ENCODE data around the gene USF2. TPM values are rescaled to one million over a fixed set of nuclear protein-coding genes. Genes with fewer than 3 reads are reported as not detected.

USF2 gene
- total and polyA plus RNA-seq, 10 of the 15 experiments (the other 5 are each of a cell fraction or from before 2014, with no cell fraction given) = 0.56 to 157 (median 65.5) TPM

DNA sequence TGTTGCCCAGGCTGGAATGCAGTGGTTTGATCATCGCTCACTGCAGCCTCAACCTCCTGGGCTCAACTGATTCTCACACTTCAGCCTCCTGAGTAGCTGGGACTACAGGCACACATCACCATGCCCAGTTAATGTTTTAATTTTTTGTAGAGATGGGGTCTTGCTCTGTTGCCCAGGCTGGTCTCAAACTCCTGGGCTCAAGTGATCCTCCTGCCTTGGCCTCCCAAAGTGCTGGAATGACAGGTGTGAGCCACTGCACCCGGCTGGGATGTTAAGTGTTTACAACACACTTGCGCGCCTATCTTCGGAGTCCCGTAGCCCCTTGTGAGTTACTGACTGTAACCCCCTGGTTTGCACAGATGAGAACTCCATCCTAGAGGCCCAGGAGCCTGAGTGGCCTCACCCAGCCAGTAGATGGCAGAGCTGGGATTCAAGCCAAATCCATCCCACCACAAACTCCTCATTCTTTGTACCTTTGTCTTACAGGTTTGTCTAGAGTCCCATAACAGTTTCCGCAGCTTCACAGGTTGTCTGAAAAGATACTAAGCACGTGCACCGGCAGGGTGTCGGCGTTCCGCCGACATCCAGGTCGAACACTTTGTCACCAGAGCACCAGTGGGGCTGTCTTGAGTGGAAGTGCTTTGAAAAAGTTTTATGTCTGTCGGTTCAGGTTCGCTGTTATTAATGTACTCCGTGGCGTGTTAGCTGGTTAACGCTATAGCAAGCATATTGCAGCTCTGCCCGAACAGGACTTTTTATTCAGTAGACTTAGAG lies 37.9 kb downstream of the USF2 start:
- ChIA-PET RAD21 (ENCODE audit: unreplicated experiment) (interaction anchor here (1.2 to 1.8 kb wide), 4 partner anchors 16 to 46 kb away, joined by 3 to 6 read pairs (median 6); no protein-coding TSS in a partner anchor), POLR2A (no interaction called here), SMC1A (ENCODE audit: uncharacterized antibody, unreplicated experiment) (interaction anchor here (1.2 to 1.9 kb wide), 3 partner anchors 27 to 47 kb away, joined by 3 to 6 read pairs (median 4); no protein-coding TSS in a partner anchor), CTCF (interaction anchor here (1.0 to 1.4 kb wide), 10 partner anchors 11 to 189 kb away, joined by 3 to 8 read pairs (median 4); no protein-coding TSS in a partner anchor)
- Histone ChIP-seq H3K27ac (ENCODE audit: control insufficient read depth, insufficient read depth) (no peak overlapping the region), H3K79me2 (ENCODE audit: control insufficient read depth, insufficient read depth, low read length) (no peaks in the 10 kb centered on the region), H3K9me3 (replicated peaks; ENCODE audit: control insufficient read depth, insufficient read depth, low read length) (no peaks in the 10 kb centered on the region), H3K4me3 (no peak overlapping the region), H3K9ac (ENCODE audit: control insufficient read depth, insufficient read depth, low read length) (no peak overlapping the region), H4K20me1 (ENCODE audit: control insufficient read depth, insufficient read depth) (no peaks in the 10 kb centered on the region), H3K4me2 (ENCODE audit: control insufficient read depth, insufficient read depth) (no peak overlapping the region), H3K4me1 (ENCODE audit: control insufficient read depth, insufficient read depth, low read length) (no peaks in the 10 kb centered on the region), H3K36me3 (ENCODE audit: control insufficient read depth in 2 of 2, insufficient read depth in 2 of 2, low read length in 1 of 2) (no peaks in the 10 kb centered on the region; a peak in 1 of 4 replicates), H2AFZ (ENCODE audit: control insufficient read depth, low read depth, low read length) (no peak overlapping the region), H3K27me3 (replicated peaks in 1 of 2; ENCODE audit: control insufficient read depth in 2 of 2, insufficient read depth in 2 of 2, low read length in 1 of 2) (no peaks in the 10 kb centered on the region)
- peak; percentile 86 for ATAC-seq
- DNase-seq (ENCODE audit: low read depth, low spot score) = no peak
- in situ Hi-C loops (cut with MboI) (no loop called here), intact Hi-C loops (cut with micrococcal nuclease; ENCODE audit: unreplicated experiment) (loop anchor here (5.0 kb wide), 1 partner anchor 41 kb away; the partner anchor contains the start of gene FFAR1)
- BruUV-seq (replicated peaks) = no TSS peak
- FAIRE-seq = peak; percentile 85
- WGBS (ENCODE audit: insufficient coverage, insufficient replicate concordance, low lambda C conversion rate, missing lambda C conversion rate) = 86% methylated on average over 20 of the region's 20 CpGs
- TF ChIP-seq EZH2 (IDR thresholded peaks at IDR 0.05; ENCODE audit: borderline replicate concordance, control insufficient read depth, low read depth, low read length) = no peak
- no peak for TF ChIP-seq CREM (IDR thresholded peaks at IDR 0.05; ENCODE audit: low read depth)
- no peak for TF ChIP-seq NFXL1 (IDR thresholded peaks at IDR 0.05; ENCODE audit: borderline replicate concordance)
- TF ChIP-seq, protein P1, sequence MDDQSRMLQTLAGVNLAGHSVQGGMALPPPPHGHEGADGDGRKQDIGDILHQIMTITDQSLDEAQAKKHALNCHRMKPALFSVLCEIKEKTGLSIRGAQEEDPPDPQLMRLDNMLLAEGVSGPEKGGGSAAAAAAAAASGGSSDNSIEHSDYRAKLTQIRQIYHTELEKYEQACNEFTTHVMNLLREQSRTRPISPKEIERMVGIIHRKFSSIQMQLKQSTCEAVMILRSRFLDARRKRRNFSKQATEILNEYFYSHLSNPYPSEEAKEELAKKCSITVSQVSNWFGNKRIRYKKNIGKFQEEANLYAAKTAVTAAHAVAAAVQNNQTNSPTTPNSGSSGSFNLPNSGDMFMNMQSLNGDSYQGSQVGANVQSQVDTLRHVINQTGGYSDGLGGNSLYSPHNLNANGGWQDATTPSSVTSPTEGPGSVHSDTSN (IDR thresholded peaks at IDR 0.05; ENCODE audit: insufficient replicate concordance, low read depth, low read length) = no peak
- no peak for TF ChIP-seq IKZF1 (conservative IDR thresholded peaks at IDR 0.05)
- TF ChIP-seq MTA2 (IDR thresholded peaks at IDR 0.05; ENCODE audit: low read depth) = no peak
- no peak for TF ChIP-seq BMI1 (IDR thresholded peaks at IDR 0.05; ENCODE audit: borderline replicate concordance)
- TF ChIP-seq SMC3 (IDR thresholded peaks at IDR 0.05; ENCODE audit: borderline replicate concordance, low read length) = peak; percentile 35; the same call in 1 of the 2 replicates
- peak; percentile 28; the same call in 1 of the 2 replicates for TF ChIP-seq RUNX3 (IDR thresholded peaks at IDR 0.05; ENCODE audit: low read length)
- TF ChIP-seq, protein P2, sequence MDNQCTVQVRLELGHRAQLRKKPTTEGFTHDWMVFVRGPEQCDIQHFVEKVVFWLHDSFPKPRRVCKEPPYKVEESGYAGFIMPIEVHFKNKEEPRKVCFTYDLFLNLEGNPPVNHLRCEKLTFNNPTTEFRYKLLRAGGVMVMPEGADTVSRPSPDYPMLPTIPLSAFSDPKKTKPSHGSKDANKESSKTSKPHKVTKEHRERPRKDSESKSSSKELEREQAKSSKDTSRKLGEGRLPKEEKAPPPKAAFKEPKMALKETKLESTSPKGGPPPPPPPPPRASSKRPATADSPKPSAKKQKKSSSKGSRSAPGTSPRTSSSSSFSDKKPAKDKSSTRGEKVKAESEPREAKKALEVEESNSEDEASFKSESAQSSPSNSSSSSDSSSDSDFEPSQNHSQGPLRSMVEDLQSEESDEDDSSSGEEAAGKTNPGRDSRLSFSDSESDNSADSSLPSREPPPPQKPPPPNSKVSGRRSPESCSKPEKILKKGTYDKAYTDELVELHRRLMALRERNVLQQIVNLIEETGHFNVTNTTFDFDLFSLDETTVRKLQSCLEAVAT (IDR thresholded peaks at IDR 0.05) = no peak
- TF ChIP-seq, protein P3, sequence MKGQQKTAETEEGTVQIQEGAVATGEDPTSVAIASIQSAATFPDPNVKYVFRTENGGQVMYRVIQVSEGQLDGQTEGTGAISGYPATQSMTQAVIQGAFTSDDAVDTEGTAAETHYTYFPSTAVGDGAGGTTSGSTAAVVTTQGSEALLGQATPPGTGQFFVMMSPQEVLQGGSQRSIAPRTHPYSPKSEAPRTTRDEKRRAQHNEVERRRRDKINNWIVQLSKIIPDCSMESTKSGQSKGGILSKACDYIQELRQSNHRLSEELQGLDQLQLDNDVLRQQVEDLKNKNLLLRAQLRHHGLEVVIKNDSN (IDR thresholded peaks at IDR 0.05; ENCODE audit: borderline replicate concordance, extremely low read length, insufficient read depth, low read depth, low read length) = no peak
- TF ChIP-seq, protein P4, sequence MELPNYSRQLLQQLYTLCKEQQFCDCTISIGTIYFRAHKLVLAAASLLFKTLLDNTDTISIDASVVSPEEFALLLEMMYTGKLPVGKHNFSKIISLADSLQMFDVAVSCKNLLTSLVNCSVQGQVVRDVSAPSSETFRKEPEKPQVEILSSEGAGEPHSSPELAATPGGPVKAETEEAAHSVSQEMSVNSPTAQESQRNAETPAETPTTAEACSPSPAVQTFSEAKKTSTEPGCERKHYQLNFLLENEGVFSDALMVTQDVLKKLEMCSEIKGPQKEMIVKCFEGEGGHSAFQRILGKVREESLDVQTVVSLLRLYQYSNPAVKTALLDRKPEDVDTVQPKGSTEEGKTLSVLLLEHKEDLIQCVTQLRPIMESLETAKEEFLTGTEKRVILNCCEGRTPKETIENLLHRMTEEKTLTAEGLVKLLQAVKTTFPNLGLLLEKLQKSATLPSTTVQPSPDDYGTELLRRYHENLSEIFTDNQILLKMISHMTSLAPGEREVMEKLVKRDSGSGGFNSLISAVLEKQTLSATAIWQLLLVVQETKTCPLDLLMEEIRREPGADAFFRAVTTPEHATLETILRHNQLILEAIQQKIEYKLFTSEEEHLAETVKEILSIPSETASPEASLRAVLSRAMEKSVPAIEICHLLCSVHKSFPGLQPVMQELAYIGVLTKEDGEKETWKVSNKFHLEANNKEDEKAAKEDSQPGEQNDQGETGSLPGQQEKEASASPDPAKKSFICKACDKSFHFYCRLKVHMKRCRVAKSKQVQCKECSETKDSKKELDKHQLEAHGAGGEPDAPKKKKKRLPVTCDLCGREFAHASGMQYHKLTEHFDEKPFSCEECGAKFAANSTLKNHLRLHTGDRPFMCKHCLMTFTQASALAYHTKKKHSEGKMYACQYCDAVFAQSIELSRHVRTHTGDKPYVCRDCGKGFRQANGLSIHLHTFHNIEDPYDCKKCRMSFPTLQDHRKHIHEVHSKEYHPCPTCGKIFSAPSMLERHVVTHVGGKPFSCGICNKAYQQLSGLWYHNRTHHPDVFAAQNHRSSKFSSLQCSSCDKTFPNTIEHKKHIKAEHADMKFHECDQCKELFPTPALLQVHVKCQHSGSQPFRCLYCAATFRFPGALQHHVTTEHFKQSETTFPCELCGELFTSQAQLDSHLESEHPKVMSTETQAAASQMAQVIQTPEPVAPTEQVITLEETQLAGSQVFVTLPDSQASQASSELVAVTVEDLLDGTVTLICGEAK (IDR thresholded peaks at IDR 0.05; ENCODE audit: borderline replicate concordance) = no peak
- TF ChIP-seq RAD21 (IDR thresholded peaks at IDR 0.05; ENCODE audit: insufficient read depth, low read depth, low read length) = peak; percentile 41
